ENCODE results near the gene PGPEP1.

PGPEP1 gene

GRCh38 chr19:18417250-18418028 lies 77.0 kb downstream of the PGPEP1 start:
- no peak for DNase-seq (ENCODE audit: low read depth in 3 of 3)

GRCh38 chr19:18418029-18418482 lies 77.7 kb downstream of the PGPEP1 start:
- DNase-seq (ENCODE audit: low read depth in 3 of 3), result no peak

- DNase-seq (ENCODE audit: low read depth in 3 of 3), result no peak
Measured at GRCh38 chr19:18418483-18419194, 78.2 kb downstream of the PGPEP1 start.

GRCh38 chr19:18419195-18419698 lies 78.8 kb downstream of the PGPEP1 start, which contains the start of gene SSBP4:
Gene SSBP4, plus strand, starts transcription at chr19:18419398. Its CDS starts 251 bp downstream, at chr19:18419649.
- DNase-seq (ENCODE audit: low read depth in 3 of 3), result peak in 2 of 3 experiments; percentile 40 to 43

Measured in stimulated activated CD4-positive, alpha-beta T cell treated with anti-CD3 and anti-CD28 coated beads, TNF-alpha, amount 100 ng/mL, for 4 hours (primary cell).